Kidney tubule cell (primary cell): ENCODE results near the gene TMEM200A.
A peak's percentile ranks its signal among the peaks of the same experiment; 100 is the strongest.

Experiments
- DNase-seq: peaks from one replicate; pipeline ENCODE4 v3.0.0-alpha.2; 2018; ENCODE audit warnings: low spot score

TMEM200A gene

DNA sequence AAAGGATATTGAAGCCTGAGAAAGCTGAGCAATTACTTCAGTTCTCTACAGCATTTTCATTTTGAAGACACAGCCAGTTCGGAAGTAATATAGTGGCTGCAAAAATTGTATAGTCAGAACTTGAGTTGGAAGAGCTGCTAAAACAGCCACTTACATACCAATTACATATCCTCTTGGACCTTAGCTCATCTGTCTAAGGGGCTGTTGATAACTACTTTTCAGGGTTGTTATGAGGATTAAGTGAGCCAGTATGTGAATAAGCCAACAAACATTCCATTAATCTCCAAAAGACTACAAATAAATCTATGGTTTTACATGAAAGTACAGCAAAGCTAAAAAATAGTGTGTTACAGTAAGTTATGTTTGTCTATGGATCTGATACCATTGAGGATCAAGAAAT is 59.7 kb downstream of the TMEM200A start:
- DNase-seq: no peak

DNA sequence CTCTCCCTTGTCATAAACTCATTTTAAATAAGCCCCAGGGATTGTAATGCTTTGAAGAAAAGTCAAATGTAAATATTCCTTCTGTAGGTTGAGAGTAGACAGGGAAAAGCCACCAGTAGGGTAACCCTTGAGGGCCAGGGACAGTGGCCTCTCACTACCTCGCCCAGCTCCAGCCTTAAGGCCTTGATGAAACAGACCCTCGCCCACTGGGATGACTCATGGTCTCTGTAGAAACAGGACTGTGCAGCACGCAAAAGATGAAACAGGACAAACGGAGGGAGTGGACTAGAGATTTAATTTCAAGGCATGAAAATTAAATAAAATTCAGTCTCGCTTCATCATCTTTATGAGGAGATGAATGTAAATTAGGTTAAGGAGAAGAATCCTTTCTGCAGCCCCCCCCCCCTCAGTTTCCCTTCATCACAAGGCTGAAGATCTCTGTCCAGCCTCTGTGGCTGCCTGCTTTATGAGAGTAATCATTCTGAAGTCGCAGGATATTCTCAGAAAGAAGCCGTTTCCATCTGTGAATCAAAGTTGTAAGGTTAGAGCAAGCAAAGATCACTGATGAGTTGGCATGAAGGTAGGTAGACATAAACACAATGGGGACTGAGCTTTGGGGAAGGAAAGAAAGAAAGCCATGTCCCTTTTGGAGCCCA is 60.4 kb downstream of the TMEM200A start:
- no peak for DNase-seq

DNA sequence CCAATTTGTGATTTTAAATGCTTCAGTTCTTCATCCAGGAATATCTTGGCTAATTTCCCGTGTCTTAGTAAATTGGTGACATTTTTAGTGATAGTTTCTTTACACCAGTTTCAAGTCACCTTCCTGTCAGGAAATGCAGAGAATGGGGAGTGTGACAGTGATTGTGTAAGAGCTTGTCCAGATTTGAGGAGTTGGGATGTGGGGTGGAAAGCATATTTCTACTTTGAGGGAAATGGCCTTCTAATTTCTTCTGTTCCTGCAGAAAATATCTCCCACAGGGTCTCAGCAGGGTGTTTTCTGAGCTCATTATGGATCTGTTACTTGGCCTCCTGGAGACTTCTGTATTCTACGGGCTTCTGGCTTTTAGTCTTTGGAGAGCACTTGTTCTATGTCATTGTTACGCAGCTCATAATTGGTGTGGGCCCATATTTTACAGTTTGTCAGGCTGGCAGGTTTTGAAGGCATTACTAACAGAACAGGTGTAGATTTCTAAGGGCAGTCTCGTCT is 65.6 kb downstream of the TMEM200A start:
- no peak for DNase-seq

DNA sequence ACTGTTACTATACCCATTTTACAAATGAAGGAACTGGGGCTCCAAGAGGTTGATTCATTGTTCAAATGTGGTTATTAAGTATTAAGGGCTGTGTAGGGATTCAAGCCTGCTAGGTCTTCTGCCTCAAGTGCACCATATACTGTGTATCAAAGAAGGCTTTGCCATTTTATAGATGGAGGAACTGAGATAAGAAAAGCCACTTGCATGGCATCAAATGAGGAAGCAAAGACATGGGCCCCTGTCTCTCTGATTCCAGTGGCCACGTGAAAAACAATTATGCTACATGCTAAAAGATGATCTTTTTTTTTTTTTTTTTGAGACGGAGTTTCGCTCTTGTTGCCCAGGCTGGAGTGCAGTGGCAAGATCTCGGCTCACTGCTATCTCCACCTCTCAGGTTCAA is 67.0 kb downstream of the TMEM200A start:
- DNase-seq: no peak

DNA sequence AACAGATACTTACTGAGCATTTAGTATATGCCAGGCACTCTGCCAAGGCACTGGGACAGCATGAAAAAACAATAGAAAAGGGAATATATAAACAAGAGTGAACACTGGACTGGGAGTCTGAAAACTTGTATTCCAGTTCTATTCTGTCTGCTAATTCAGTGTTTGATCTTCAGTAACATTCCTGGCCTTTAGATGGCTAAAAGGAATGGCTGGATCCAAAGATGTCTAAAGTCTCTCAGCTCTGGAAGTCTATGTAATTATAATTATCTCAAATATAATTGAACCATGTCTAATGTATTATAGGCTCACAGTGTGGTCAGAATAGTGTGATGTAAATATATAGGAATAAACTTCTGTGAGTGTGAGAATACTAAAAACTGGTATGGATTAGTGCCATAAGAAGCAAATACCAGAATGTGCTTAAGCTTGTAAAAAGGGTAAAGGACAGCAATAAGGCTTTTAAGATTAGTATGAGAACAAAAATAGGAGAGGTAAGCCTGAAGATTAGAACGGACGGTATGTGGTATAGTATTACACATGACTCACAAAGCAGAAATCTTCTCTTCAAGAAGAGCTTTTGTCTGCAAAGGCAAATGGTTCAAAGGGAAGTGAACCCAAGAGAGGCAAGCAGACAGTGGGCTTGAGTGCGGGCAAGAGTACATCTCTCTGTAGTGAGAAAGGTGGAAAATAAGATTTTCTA is 68.5 kb downstream of the TMEM200A start:
- no peak for DNase-seq

DNA sequence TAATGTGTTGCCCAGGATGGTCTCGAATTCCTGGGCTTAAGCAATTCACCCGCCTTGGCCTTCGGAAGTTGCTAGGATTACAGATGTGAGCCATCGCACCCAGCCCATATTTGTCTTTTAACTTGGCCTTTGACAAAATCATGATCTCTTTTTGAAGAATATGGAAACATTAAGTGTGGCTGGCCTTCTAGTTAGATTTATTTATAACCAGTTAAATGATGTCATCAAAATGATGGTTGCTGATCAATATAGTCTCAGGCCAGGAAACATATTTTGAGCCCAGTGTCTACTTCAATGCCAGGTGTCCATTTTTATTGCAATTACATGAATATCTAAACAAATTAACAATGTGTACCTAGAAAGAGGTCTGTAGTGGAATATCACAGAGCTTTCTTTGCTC is 69.4 kb downstream of the TMEM200A start:
- no peak for DNase-seq

DNA sequence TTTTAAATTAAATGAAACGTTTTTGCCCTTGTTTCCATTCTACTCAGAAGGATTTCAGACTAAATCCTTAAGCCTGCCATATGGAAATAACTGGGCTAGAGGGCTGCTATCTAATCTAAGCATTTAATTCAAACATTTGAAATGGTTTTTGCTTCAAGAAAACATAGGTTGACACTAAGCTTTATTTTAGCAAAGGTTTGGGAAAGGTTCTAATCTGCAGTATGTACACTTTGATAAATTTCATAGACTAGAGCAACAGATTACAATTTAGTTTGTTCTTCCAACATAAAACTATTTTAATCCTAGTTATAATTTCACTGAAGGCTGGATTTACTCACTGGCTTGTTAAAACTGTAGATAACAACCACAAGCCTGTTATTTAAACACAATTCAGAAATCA is 72.1 kb downstream of the TMEM200A start:
- DNase-seq: no peak

DNA sequence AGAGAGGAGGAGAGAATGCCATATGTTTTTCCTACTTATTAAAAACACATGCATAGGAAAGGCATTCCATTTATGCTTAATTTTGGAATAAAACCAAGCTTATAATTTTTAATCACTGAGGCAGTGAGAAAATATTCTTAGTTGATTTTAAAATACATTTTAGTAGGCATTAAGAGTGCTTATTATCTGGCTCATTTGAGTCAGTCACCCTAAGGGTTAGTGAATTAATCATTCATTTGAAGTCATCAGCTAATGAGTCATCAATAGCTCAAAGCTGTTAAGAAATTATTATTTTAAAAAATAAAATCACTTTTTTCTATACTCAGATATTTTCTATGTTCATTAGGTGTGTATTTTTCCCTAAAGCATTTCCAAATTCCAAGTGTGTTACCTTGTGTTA is 81.6 kb downstream of the TMEM200A start:
- DNase-seq: no peak

DNA sequence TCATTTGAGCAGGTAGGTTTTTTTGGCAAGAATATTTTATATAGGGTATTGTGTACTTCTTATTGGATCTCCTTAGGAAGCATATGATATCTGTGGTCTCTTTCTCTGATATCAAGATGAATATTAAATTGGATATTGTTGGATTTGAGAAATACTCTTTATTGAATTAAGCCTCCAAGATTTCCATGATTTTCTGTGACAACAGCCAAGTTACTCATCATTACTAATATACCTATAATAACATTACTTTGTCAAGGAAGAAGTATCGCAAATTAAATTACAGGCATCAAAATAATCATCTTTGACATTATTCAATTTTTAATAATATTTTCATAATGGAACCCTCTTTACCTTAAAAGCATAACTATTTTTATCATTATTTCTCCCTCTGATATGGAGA is 86.5 kb downstream of the TMEM200A start:
- no peak for DNase-seq

DNA sequence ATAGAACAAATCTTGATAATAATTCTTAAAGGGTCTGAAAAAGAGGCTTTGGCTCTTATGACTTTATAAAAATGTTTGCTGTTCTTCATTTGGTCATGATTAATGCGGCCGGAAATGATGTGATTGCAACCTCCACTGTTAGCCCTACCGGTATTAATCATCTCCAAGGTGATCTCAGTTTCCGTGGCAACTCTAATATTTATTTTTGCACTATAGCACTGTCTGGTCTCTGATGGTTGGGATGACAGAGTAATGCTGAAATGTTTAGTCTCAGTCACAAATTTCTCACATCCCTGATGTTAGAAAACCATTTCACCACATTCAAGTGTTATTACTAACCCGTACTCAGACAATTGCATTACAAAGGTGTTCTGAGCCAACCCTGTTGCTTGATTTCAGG is 87.4 kb downstream of the TMEM200A start:
- DNase-seq: peak; percentile 55

DNA sequence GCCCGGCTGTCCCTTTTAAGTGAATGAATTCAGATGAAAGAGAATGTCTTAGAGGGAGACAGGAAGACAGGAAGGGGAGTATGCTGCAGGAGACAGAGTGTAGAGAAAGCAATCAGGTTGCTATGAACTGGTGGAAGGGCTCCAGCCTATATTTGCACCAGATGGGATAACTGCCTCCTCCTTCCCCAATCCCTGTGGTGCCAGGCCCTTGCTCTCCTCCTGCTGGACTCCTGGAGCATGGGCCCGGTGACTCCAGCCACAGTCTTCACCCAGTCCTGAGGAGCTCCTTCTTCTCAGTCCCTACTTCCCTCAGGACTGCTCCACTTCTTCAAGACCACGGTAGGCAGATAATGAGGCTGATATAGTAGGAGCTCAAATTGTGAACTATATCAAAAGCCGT is 91.8 kb downstream of the TMEM200A start:
- no peak for DNase-seq

DNA sequence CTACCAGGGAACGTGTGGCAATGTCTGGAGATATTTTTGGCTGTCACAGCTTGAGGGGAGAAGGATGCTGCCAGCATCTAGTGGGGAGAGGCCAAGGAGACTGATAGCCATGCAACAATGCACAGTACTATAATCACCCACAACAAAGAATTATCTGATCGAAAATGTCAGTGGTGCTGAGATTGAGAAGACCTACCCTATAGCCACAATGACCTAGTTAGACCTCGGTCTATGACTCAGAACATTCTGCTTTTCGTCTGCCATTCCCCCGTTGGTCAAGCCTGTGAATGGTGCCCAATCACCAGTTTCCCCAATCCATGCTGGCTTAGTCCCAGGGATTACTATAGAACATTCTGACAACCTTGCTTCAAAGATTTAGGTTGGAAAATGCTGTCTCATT is 93.5 kb downstream of the TMEM200A start:
- DNase-seq: no peak

DNA sequence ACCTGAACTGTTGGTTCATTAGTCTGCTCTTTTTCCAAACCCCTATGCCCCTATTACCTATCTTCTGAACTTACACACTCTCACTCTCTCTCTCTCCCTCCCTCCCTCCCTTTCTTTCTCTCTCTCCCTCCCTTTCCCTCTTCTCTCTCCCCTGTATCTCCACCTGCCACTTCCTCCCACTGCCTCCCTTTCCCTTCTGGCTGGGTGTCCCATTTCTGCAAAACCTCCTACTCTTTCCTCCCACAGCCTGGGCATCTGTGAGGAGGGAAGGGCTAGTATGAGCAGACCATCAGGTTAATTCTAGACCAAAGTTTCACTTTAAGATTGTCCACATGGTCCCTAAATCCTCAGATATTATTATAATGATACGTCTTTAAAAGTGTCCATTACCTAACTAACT is 95.1 kb downstream of the TMEM200A start:
- no peak for DNase-seq

DNA sequence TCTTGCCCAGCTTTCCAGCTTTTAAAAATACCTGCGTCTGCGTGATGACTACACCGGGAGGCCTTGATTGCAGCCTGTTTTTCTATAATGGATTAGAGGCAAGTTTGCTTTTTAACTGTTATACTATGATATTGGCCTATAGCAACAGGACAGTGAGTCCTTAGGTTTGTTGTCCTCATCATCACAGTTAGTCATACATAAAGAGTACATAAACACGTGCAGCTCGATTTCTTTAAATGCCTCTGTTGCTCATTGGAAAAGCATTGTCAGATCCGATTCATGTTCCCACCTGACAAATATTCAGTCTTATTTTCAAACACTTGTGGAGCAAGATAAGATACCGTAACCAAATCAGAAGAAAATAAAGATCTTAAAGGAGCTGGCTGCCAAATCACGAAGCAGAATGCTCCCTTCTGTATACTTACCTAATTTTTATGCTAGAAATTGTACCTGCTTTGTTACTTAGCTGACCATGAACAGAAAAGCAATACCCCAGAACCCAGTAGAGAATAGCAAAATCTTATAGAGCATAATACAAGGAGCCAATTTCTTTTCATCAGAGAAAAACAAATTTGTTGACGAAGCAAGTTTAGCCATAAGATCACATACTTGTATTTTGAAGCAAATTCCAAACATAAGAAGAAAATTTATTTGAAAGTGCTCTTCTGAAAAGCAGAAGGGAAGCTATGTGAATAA is 100.4 kb downstream of the TMEM200A start:
- DNase-seq: no peak

DNA sequence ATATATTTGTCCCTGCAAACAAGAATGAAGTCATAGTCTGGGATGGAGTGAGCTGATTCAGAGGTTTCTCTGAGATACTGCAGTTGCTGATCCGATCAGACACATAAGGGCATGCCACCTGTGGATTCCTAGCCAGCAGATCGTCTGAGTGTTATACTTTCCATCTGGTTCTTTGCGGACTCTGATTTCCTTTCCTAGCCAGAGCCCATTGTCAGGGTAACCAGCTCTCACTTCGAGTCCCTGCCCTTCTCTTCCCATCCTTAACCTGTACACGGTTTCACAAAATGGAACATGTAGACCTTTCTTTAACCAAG is 100.9 kb downstream of the TMEM200A start:
- DNase-seq: no peak

DNA sequence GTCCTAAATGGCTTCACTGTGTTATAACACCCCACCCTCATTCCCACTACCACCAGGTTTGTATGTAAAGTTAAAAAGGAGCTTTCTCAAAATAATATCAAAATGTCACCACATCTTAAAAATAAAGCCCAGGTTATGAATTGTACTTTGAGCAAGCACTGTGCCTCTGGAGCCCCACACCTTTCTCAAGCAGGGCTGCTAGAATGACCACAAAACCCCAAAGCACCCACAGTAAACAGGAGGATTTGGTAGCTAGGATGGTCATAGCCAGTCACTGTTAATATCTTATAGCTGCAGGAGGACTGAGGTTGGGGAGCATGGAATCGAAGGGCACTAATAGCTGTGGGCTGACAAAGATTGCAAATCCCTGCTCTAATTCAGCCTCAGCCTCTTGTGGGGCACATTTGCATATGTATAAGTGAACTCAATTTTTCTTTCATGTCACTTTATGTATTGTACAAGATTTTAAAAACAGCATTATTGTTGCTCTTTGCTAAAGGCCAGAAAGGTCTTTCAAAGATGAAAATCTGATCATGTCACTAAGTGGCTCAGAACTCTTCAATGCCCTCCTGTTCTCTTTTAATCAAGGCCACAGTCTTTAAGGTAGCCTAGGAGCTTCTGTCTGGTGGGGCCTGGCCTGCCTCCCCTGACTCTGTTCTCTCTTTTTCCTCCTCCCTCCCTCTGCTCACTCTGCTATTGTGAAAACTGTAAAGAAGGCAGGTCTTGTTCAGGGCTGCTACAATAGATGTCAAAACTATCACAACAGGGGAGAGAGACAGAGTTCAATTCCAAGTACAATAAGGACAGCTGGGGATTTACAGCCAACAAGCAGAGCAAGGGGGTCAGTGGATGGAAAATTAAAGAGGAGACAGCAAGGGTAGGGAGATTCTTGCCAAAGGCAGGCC is 101.6 kb downstream of the TMEM200A start:
- no peak for DNase-seq

DNA sequence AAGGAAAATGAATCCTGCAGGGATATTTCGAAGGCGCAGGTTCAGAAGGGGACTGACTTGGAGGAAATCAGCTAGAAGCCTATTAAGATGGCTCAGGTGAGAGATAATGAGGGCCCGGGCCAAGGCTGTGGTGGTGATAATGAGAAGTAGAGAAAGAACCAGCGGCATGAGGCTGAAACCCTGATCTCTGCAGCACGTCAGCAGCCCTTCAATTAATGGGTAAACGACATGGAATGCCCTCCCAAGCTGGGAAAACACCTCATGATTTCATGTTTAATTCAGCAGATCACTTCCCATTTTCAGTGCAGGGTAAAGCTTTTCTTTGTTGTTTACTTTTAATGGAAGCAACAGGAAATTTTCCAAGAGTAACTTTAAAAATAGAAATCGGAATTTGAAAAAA is 104.9 kb downstream of the TMEM200A start:
- no peak for DNase-seq

DNA sequence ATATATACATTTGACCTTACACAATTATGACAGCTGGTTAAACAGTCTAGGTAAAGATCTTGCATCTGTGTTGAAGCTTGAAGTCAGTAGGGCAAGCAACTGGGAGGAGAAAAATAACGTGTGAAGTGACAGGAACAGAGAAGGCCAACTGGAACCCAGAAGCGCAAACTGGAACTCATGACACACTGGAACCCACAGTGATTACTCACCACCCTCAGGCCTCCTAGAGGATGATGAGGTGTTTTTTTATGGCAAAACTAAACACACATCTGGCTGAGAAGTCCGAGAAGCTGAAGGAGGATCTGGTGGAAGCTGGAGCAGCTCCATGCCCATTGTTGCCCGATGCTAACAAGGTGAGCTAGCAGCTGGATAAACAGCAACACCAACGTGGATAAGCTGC is 108.1 kb downstream of the TMEM200A start:
- peak; percentile 53 for DNase-seq

DNA sequence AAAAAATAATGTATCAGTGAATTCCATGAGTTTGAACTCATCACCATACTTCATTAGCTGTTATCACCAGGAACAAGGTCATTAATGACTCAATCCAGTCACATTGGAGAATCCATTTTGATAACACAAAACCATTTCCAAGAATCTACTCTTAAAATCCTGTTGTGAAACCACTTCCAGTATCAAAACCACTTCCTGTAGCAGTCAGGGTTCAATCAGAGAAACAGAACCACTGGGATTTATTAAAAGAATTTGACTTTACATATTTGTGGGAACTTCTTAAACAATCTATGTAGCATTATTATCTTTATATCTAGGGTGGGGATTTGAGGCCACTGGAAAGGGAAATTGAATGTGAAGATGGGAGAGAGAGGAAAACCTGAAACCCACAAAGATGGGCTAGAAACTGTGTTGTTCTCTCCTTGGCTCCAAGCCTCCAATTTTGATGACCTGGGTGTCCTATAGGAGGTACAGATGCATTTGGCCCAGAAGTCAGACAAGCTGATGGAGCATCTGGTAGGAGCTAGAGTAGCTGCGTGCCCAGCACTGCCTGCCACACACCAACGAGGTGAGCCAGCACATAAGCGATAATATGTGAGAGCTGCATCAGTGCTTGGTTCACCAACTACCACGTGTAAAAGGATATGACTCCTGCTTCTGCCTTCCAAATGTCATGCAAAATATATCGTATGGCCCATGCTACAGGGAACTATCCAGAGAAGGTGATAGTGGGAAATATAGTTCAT is 117.0 kb downstream of the TMEM200A start:
- no peak for DNase-seq

DNA sequence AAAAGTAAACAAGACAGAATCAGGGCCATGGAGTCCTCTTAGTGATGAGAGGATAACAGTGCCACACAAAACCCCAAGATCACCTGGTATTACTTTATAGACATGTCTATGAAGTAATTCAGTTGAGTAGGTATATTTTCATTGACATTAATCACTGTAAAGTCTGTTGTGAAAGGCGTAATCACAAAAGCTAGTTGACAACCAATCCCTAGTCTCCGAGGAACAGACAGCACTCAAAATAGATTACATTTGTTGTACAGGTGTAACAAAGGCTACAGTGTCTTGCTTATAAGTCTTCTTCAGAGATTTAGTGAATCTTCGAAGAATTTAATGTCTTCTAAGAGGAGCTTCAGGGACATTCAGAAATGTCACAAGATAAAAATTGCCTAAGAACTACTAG is 120.1 kb downstream of the TMEM200A start:
- no peak for DNase-seq

DNA sequence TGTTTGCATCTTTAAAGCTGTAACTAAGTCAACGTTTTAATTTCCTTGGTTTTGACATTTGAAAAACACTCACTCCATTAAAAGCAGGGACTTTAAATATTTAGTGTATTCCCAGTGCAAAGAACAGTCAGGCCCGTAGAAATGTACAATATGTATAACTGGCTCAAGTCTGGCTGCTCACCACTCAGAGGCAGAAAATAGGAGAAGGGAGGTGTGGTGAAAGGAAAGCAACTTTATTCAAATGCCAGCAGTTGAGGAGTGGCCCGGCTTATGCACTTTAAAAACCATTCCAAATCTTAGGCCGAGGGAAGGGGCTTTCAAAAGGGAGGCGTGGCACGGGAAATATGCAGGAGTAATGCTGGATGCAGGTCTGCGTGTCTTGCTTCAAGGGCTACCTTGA is 120.6 kb downstream of the TMEM200A start:
- DNase-seq: no peak

DNA sequence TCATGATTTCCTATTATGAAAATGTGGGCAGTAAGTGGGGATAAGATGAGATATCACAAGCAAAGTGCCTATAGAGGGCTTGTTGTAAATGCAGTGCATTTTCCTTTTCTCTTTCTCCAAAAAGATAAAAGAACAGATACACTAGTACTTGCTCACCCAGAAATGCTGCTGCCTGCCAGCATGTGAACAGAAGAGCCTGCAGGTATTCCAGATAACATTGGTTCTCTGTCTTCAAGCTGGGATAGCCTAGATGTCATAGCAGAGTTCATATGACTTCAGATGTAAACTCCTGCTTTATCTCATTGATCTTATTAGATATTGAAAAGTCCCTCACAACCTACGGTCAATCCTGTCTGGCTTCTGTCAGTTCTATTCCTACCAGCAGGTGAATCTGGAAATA is 123.7 kb downstream of the TMEM200A start:
- DNase-seq: no peak
